Progenitor cell of endocrine pancreas (in vitro differentiated cells): ENCODE data around the gene THBD. TPM values are rescaled to one million over a fixed set of nuclear protein-coding genes. Genes with fewer than 3 reads are reported as not detected.

Experiments
- DNase-seq: peaks from one replicate; pipeline ENCODE4 v3.0.0; 2021; ENCODE audit warnings: low spot score; ENCODE audit not compliant: unreplicated experiment
- H3K27ac Mint-ChIP-seq: 2 replicates; pipeline ENCODE4 v1.8.0; 2021; ENCODE audit warnings: mild to moderate bottlenecking, moderate library complexity, mixed read lengths
- H3K27me3 Mint-ChIP-seq: 2 replicates; pipeline ENCODE4 v1.8.0; 2021; ENCODE audit warnings: mixed read lengths
- H3K36me3 Mint-ChIP-seq: 2 replicates; pipeline ENCODE4 v1.8.0; 2022; ENCODE audit warnings: mixed read lengths; ENCODE audit not compliant: insufficient read depth
- H3K4me1 Mint-ChIP-seq: 2 replicates; pipeline ENCODE4 v1.8.0; 2021; ENCODE audit warnings: low read depth, mixed read lengths
- H3K4me3 Mint-ChIP-seq: 2 replicates; pipeline ENCODE4 v1.8.0; 2021; ENCODE audit warnings: low read depth, mild to moderate bottlenecking, moderate library complexity, mixed read lengths
- H3K9me3 Mint-ChIP-seq: 2 replicates; pipeline ENCODE4 v1.8.0; 2021; ENCODE audit warnings: low read depth, mixed read lengths
- CTCF ChIP-seq: fragments of 200-600 bp; sonication (generic); IDR thresholded peaks from one replicate; pipeline ENCODE4 v1.5.0; 2021; ENCODE audit warnings: antibody characterized with exemption, mild to moderate bottlenecking; ENCODE audit not compliant: unreplicated experiment
- total RNA-seq: library from RNA; stranded (reverse); gene quantifications from 2 replicates; pipeline ENCODE4 v1.2.1, GENCODE V29; 2021

Gene THBD
- total RNA-seq, 1 donor from 2014 or later = 0.19 TPM

GRCh38 chr20:23061734-23062561, 12.5 kb upstream of the THBD start:
- peak; percentile 40 for TF ChIP-seq CTCF
- Mint-ChIP-seq H3K4me1 (peaks cover 7% of the 10 kb centered on the region), H3K4me3 (no peak overlapping the region), H3K27me3 (peaks cover 32% of the 10 kb centered on the region), H3K27ac (no peak overlapping the region), H3K9me3 (no peaks in the 10 kb centered on the region), H3K36me3 (no peaks in the 10 kb centered on the region)
- no peak for DNase-seq

GRCh38 chr20:23061262-23061661, 11.8 kb upstream of the THBD start:
- Mint-ChIP-seq H3K4me1 (peaks cover 5% of the 10 kb centered on the region), H3K36me3 (no peaks in the 10 kb centered on the region), H3K27ac (no peak overlapping the region), H3K27me3 (peaks cover 31% of the 10 kb centered on the region), H3K9me3 (peaks cover 3% of the 10 kb centered on the region), H3K4me3 (no peak overlapping the region)
- no peak for DNase-seq
- no peak for TF ChIP-seq CTCF

GRCh38 chr20:23060629-23061028, 11.2 kb upstream of the THBD start:
- Mint-ChIP-seq H3K27me3 (peaks cover 31% of the 10 kb centered on the region), H3K27ac (no peak overlapping the region), H3K9me3 (peaks cover 3% of the 10 kb centered on the region), H3K4me3 (no peak overlapping the region), H3K36me3 (no peaks in the 10 kb centered on the region), H3K4me1 (peaks cover 2% of the 10 kb centered on the region)
- no peak for TF ChIP-seq CTCF
- DNase-seq = no peak

- Mint-ChIP-seq H3K27me3 (peaks cover 29% of the 10 kb centered on the region), H3K9me3 (peaks cover 3% of the 10 kb centered on the region), H3K27ac (no peak overlapping the region), H3K36me3 (no peaks in the 10 kb centered on the region), H3K4me3 (no peak overlapping the region), H3K4me1 (no peaks in the 10 kb centered on the region)
- DNase-seq = no peak
- TF ChIP-seq CTCF = no peak
These were observed 10.4 kb upstream of the THBD start for GRCh38 chr20:23059846-23060245.

GRCh38 chr20:23059001-23059400, 9.5 kb upstream of the THBD start:
- Mint-ChIP-seq H3K27me3 (peaks cover 29% of the 10 kb centered on the region), H3K9me3 (peaks cover 3% of the 10 kb centered on the region), H3K36me3 (no peaks in the 10 kb centered on the region), H3K27ac (no peak overlapping the region), H3K4me1 (no peaks in the 10 kb centered on the region), H3K4me3 (no peak overlapping the region)
- TF ChIP-seq CTCF = no peak
- DNase-seq = no peak
